HL-60 (cell line): ENCODE measurements around the gene ELOVL2.

Experiments used
- GABPA ChIP-seq: IDR thresholded peaks from 2 replicates; pipeline ENCODE4 v1.6.1; 2012; ENCODE audit warnings: low read depth
- POLR2AphosphoS5 ChIP-seq: IDR thresholded peaks from 2 replicates; pipeline ENCODE4 v1.6.1; 2012; ENCODE audit warnings: low read depth
- SPI1 ChIP-seq: IDR thresholded peaks from 2 replicates; pipeline ENCODE4 v1.6.1; 2012; ENCODE audit warnings: low read depth, mild to moderate bottlenecking, borderline replicate concordance
- TF ChIP-seq, protein P1 (sequence below): IDR thresholded peaks from one replicate; pipeline ENCODE4 v1.5.1; 2011; ENCODE audit warnings: low read length, control low read depth, inconsistent platforms; ENCODE audit not compliant: insufficient read depth
- TF ChIP-seq, protein P2 (sequence below): IDR thresholded peaks from 2 replicates; pipeline ENCODE4 v1.6.1; 2012; ENCODE audit warnings: low read depth; ENCODE audit not compliant: insufficient replicate concordance

DNA sequence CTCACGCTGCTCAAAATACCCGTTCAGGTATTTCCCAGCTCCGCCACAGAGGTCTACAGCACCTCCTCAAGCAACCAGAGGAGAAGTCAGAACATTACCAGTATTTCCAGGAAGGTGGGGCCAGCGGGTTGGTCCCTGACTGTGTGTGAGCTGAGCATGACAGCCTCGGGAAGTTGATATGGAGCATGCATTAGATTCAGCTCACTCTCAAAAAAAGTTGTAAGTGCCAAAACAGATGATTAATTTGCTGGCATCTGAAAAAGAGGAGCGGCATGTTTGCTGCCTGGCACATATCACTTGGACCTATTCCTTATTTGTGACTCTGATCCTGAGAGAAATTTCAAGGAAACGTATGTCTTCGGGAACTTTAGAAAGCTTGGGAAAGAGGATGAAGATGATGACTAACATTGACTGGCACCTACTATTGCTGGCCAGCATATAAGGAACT is 32.3 kb downstream of the ELOVL2 start:
- TF ChIP-seq, protein P1, sequence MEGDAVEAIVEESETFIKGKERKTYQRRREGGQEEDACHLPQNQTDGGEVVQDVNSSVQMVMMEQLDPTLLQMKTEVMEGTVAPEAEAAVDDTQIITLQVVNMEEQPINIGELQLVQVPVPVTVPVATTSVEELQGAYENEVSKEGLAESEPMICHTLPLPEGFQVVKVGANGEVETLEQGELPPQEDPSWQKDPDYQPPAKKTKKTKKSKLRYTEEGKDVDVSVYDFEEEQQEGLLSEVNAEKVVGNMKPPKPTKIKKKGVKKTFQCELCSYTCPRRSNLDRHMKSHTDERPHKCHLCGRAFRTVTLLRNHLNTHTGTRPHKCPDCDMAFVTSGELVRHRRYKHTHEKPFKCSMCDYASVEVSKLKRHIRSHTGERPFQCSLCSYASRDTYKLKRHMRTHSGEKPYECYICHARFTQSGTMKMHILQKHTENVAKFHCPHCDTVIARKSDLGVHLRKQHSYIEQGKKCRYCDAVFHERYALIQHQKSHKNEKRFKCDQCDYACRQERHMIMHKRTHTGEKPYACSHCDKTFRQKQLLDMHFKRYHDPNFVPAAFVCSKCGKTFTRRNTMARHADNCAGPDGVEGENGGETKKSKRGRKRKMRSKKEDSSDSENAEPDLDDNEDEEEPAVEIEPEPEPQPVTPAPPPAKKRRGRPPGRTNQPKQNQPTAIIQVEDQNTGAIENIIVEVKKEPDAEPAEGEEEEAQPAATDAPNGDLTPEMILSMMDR: no peak
- TF ChIP-seq POLR2AphosphoS5: no peak
- no peak for TF ChIP-seq SPI1
- no peak for TF ChIP-seq GABPA
- TF ChIP-seq, protein P2, sequence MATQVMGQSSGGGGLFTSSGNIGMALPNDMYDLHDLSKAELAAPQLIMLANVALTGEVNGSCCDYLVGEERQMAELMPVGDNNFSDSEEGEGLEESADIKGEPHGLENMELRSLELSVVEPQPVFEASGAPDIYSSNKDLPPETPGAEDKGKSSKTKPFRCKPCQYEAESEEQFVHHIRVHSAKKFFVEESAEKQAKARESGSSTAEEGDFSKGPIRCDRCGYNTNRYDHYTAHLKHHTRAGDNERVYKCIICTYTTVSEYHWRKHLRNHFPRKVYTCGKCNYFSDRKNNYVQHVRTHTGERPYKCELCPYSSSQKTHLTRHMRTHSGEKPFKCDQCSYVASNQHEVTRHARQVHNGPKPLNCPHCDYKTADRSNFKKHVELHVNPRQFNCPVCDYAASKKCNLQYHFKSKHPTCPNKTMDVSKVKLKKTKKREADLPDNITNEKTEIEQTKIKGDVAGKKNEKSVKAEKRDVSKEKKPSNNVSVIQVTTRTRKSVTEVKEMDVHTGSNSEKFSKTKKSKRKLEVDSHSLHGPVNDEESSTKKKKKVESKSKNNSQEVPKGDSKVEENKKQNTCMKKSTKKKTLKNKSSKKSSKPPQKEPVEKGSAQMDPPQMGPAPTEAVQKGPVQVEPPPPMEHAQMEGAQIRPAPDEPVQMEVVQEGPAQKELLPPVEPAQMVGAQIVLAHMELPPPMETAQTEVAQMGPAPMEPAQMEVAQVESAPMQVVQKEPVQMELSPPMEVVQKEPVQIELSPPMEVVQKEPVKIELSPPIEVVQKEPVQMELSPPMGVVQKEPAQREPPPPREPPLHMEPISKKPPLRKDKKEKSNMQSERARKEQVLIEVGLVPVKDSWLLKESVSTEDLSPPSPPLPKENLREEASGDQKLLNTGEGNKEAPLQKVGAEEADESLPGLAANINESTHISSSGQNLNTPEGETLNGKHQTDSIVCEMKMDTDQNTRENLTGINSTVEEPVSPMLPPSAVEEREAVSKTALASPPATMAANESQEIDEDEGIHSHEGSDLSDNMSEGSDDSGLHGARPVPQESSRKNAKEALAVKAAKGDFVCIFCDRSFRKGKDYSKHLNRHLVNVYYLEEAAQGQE: no peak
